Lower leg skin (tissue), 3 donors: ENCODE results near the gene AUH.

ENCODE experiments used
- CTCF ChIP-seq, 3 donors: fragments of 450-650 bp; IDR thresholded peaks; one replicate each; pipeline ENCODE4 v1.5.1; 2016; ENCODE audit warnings: antibody characterized with exemption in 3 of 3, mild to moderate bottlenecking in 3 of 3, moderate library complexity in 2 of 3
- POLR2A ChIP-seq, 2 donors: fragments of 450-650 bp; IDR thresholded peaks; one replicate each; pipeline ENCODE4 v1.6.1; 2016 to 2017; ENCODE audit warnings: antibody characterized with exemption in 2 of 2, mild to moderate bottlenecking in 1 of 2, moderate library complexity in 1 of 2

GRCh38 chr9:91331849-91332248, 29.9 kb downstream of the AUH start:
- TF ChIP-seq CTCF (IDR thresholded peaks at IDR 0.05) (no peak), POLR2A (IDR thresholded peaks at IDR 0.05) (no peak)
